GM18505 (cell line): ENCODE results near the gene ASIC2.

ENCODE experiments used
- ATAC-seq: cut with Tn5 transposase; IDR thresholded peaks from one replicate; pipeline ENCODE4 v1.9.1; 2021; ENCODE audit not compliant: unreplicated experiment
- POLR2A ChIP-seq: IDR thresholded peaks from 4 replicates; pipeline ENCODE4 v1.6.1; 2011; ENCODE audit warnings: borderline replicate concordance; ENCODE audit not compliant: insufficient read depth, insufficient read length; ENCODE audit errors: extremely low read depth

Gene ASIC2

DNA sequence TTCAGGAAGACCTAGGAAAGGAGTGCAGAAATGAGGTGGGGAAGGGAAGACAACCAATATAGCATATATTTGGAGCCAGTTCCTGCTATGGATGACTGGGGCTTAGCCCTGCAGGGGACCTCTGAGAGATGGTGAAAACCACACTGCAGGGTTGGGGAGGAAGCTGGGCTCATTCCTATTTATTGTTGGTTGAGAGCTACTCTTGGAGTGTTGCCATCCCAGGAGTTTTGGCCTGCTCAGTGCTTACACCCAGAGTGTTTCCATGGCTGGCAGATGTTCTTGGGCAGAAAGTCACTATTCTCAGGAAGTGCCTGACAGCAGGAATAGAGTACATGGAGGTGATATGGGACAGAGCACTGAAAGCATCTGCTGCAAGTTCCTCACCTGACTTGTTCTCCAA, 155.7 kb downstream of the ASIC2 start:
- no peak for TF ChIP-seq POLR2A
- ATAC-seq = no peak

DNA sequence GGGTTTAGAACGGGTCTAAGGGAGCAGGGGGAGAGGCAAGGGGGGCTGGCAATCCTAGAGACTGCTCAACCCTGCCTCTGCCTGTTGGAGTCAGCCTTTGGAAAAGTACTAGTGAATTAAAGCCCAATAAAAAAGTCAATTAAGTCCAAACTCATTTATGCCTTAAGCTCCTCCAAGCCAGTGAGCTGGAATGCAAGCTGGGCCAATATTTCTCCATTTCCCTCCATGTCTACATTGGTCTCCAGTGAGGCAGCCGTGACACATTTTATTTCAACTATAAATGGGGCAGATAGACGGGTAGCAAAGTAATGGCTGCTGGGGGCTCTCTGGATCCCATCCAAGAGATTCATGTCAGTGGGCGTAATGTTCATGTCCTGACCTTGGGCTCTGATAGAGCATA, 157.4 kb downstream of the ASIC2 start:
- ATAC-seq = no peak
- TF ChIP-seq POLR2A = no peak

DNA sequence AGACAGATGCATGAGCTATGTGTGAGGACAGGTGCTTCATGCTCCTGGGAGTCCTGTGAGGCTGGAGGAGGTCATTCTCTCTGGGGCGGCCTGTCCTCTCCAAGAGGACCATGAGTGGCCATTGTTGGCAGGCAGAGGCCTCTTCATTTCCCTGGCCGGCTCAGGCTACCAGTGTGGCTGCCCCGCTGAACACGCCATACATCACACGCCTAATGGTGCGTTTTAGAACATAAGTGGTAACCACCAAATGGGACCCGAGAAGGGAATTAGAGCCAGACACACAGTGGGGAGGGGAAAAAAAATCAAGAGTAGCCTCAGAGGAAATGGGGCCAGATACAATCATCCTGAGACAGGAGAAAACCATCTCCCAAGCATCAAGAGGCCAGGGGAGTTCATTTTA, 161.5 kb downstream of the ASIC2 start:
- TF ChIP-seq POLR2A = no peak
- ATAC-seq = no peak

DNA sequence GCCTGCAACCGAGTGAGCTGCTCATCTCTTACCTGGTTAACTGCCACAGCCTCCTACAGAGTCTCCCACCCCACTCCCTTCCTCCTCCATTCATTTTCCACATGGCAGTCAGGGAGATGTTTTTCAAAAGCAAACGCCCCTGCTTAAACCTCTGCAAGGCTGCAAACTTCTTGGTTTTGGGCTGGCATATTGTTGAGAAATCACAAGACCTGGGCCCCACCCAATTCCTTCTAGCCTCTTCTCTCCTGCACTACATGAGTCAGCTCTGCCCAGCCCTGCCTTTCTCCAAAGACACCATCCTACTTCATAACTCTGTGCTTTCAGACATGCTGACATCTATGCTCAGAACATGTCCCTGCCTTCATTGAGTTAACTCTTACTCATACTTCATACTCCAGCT, 165.4 kb downstream of the ASIC2 start:
- no peak for TF ChIP-seq POLR2A
- no peak for ATAC-seq

DNA sequence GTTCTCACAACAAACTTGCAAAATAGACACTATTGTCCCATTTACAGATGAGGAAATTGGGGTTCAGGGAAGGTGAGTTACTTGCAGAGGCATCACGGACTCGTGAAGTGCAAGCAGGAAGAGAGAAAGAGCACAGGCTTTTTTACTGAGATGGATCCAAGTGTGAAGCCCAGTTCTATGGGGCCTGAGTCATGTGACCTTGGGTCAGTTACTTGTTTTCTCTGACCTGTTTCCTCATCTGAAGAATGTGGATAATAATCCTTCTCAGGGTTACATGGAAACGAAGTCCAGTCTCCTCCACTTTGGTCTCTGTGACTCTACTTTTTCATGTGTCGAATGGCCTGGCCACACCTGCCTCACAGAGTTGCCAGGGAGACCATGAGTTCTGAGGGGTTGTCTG, 167.0 kb downstream of the ASIC2 start:
- TF ChIP-seq POLR2A = no peak
- no peak for ATAC-seq

DNA sequence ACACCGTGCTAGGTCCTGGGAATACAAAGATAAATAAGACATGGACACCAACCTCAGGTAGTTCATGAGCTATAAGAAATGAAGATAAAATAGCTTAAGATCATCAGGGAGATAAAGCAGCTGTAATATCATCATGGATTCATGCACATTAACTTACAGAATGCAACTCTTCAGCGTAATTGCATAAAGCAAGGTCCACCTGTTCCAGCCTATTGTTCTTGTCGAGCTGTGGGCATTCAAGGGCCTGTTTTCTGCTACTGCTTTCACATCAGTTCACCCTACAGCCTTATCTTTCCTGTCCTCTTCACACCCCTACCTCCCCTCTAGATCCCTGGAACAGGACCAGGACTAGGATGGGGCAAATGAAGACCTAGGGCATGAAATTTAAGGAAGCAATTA, 167.5 kb downstream of the ASIC2 start:
- TF ChIP-seq POLR2A = no peak
- no peak for ATAC-seq

DNA sequence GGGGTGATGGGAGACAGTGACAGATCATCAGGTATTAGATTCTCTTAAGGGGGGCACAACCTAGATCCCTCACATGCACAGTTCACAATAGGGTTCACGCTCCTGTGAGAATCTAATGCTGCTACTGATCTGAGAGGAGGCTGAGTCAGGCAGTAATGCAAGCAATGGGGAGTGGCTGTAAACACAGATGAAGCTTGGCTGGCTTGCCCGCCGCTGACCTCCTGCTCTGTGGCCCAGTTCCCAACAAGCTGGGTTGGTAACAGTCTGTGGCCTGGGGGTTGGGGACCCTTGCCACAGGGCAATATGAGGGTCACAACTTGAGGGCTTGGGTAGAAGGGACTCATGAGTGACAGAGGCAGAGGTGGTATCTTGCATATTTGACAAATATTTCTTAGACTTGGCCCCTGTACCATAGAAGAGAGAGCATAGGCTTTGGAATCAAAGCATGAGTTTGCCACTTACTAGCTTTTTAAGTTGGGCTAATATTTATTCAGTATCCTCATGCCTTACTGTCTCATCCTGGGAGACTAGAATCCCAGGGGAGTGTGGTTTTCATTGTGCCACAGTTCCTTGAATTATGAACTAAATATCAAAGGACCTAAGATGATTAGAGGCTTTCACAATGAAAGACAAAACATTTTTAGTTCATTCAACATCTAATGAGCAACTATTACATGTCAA, 168.1 kb downstream of the ASIC2 start:
- no peak for TF ChIP-seq POLR2A
- ATAC-seq = no peak

DNA sequence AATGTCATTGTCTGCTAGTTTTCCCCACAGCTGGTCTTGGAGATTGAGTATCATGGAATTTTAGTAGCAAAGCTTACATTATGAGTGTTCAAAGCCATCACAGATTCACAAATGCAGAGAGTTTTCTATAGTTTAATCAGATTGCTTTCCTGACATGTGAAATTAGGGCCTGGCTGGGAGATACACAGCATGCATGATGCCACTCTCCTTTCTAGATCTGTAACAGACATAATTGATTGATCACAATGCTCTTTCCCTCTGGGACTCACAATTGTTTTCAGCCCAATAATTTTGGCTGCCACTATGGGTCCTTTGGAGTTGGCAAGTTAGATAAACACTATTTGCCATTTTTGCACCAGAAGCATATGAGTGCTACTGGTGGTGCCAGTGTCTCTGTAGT, 168.9 kb downstream of the ASIC2 start:
- no peak for TF ChIP-seq POLR2A
- no peak for ATAC-seq

DNA sequence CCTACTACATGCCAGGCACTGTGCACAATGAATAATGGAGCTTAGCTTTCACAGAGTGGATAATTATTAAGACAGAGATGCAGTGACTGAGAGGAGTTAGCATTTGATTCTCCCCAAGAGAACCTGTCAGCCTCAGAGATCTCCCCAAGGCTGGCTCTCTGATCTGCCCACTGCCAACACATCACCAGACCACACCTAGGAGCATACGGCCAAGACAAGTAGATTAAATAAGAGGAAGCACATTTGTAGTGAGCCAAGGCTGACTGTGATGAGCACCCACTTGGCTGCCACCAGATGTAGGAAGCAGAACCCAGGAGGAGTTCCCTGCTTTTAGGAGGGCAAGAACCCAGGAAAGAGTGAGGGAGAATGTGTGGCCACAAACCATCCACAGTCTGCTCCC, 171.3 kb downstream of the ASIC2 start:
- no peak for TF ChIP-seq POLR2A
- no peak for ATAC-seq

DNA sequence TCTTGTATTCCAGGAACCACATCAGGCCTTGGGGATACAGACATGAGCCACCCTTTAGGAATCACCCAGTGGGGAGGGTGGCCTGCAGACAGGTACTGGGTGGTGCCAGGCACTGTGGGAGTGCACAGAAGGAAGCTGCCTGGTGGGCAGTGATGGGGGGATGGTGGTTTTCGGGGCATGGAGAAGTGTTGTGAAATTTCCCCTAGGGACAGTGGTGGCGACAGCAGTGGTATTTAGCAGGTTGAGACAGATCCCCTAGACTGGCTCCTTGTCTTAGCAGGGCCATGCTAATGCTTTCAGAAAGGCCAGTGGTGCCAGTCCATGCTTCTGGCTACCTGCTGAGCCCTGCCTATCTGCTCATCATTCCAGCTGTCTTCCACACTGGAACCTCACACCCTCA, 171.8 kb downstream of the ASIC2 start:
- ATAC-seq = no peak

DNA sequence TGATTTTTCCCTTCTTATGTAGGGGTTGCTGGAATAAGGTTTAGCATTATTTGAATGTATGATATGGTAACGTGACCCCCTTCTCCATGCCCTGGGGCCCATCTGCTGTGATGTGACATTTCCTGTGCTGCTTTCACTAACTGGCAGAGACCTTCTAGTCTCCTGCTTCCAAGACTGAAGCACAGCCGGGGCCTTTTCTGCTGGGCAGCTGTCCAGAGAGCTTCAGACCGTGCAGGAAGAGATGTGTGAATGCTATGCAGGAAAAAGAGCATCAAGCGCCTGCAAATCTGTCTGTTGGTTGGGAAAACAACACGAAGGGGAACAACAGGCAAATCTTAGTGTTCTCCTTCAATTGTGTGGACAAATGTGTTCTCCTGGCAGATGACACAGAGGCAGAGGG, 173.0 kb downstream of the ASIC2 start:
- no peak for ATAC-seq
- TF ChIP-seq POLR2A = no peak

More for the DNA sequence above, 171.8 kb downstream of the ASIC2 start:
- TF ChIP-seq POLR2A = no peak

DNA sequence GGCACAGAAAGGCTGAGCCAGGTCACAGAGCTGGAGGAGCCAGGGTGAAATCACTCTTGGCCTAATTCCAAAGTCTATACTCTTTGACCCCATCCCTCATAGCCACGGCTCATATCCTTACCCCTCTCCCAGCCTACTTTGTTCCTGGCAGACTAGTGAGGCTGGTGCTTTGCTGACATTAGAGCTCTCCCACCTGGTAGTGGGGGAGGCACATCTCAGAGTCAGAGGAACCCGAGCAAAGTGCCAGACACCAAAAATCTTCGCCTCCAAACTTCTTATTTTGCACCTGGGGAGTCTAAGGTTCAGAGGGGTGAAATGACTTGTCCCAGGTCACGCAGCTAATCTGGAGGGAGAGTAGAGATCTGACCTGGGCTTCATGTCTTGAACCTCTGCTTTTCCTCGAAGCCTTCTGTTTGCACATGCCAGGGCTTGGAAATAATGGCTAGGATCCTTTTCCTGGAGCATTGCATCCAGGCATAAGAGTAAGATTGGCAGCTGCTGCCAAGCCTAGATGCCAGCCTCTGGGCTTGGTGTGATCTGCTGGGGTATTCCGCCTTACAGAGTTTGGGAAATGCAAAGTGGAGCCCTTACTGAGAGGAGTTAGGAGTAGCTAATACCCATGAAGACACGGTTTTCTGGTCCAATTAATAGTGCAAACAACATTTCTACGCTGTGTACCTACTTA, 174.6 kb downstream of the ASIC2 start:
- no peak for TF ChIP-seq POLR2A
- ATAC-seq = no peak

DNA sequence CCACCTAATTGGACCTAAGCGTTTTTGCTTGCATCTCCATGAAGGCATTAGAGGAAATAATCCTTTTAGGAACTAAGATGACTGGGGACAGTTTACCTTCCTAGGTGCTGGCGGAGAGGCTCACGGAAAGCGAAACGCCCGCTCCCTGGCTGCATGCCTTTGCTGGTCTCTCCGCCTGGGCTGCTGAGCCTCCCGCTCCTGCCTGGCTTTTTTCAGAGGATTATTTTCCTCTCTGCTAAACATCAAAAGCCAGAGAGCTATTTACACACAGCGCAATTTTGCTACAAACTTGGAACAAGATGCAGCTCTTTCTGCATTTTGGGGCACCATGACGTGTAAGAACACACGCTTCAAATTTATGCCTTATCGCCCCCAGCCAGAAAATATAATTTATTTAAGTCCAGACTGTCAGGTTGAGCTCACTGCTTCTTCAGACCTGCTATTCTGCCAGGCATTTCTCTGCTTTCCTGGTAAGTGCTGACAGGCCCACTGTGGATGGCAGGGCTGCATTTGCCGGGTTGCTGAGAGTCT, 177.0 kb downstream of the ASIC2 start:
- no peak for ATAC-seq
- TF ChIP-seq POLR2A = no peak

DNA sequence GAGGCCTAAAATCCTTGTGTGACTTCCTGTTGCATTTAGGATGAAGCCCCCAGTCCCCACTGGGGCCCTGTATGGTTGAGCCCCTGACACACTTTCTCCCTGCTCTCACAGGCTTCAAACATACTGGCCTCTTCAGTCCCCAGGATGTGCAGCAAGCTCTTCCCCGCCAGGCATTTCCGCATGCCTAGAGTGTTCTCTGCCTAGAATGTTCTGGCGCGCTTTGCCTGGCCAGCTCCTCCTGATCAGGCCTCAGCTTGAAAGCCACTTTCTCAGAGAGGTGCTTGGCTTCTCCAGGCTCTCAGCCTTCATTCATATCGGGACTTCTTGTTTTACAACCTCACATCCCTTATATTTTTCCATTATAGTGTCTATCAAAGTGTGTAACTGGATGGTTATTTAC, 177.7 kb downstream of the ASIC2 start:
- no peak for ATAC-seq

More for the DNA sequence above, 177.7 kb downstream of the ASIC2 start:
- no peak for TF ChIP-seq POLR2A
